NCI-H128 (cell line): ENCODE measurements around the gene UQCC2.

ENCODE experiments used
- DNase-seq: peaks from one replicate; lab custom pipeline; 2025; ENCODE audit not compliant: unreplicated experiment; lab: John Stamatoyannopoulos, UW

Gene UQCC2

DNA sequence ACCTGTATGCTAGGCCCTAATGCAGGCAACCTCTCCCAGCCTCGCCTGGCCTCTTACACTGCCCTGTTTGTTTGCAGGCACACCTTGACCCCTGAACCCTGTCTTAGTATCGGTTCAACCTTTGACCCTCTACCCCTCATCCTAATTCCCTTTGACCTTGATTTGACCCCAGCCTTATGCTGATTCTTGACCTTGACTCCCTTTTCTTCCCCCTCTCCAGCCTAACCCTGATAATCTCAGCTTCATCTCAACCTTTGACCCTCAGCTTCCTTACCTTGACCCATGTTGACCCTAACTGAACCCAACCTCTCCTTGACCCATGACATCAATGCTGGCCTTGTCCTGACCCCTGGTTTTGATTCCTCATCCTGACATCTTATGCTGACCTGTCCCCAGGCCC is 33.8 kb downstream of the UQCC2 start:
- DNase-seq, result no peak

- no peak for DNase-seq
Measured at GRCh38 chr6:33677143-33677660, 34.3 kb downstream of the UQCC2 start.

GRCh38 chr6:33676416-33677142 is 34.9 kb downstream of the UQCC2 start:
- DNase-seq, result no peak

- no peak for DNase-seq
Measured at GRCh38 chr6:33675968-33676367, 35.5 kb downstream of the UQCC2 start.

DNA sequence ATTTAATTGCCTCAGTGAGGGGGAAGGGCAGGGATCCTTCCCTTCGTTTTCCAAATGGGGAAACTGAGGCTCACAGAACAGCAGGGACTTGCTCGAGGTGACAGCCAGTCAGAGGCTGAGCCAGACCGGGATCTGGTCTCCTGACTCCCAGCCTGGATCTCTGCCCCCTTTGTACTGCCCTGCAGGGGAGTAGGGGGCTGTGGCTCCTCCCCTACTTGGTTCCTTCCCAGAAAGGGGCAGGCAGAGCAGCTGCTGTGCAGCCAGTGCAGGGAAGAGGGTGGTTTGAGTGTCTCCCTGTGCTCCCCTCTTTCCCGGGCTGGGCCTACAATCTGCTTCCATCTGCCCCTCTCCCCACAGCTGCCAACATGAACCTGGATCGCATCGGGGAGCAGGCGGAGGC is 37.6 kb downstream of the UQCC2 start:
- no peak for DNase-seq

DNA sequence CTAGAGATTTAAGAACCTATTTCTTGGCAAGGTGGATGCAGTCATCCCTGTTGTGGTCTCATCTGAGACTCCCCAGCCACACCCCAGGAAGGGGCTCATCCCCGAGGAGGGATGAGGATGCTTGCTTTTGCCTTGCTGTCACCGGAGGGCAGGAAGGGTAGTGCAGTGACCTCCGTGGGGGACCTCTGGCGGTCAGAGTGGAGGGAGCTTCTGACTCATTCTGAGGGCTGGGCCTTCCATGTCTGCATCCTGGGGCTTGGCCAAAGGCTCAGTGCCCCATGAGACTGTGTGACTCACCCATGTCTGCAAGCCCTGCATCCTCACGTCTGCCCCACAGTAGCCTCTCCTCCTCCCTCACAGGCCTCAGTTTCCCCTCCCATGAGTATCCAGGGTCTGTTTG is 38.7 kb downstream of the UQCC2 start:
- no peak for DNase-seq

GRCh38 chr6:33671744-33672072 is 39.8 kb downstream of the UQCC2 start:
- DNase-seq, result no peak

GRCh38 chr6:33670971-33671743 is 40.3 kb downstream of the UQCC2 start:
- DNase-seq, result no peak

- DNase-seq, result no peak
Measured at GRCh38 chr6:33670086-33670660, 41.3 kb downstream of the UQCC2 start.

GRCh38 chr6:33668914-33669313 is 42.6 kb downstream of the UQCC2 start:
- no peak for DNase-seq

GRCh38 chr6:33668328-33668727 is 43.2 kb downstream of the UQCC2 start:
- DNase-seq, result no peak

DNA sequence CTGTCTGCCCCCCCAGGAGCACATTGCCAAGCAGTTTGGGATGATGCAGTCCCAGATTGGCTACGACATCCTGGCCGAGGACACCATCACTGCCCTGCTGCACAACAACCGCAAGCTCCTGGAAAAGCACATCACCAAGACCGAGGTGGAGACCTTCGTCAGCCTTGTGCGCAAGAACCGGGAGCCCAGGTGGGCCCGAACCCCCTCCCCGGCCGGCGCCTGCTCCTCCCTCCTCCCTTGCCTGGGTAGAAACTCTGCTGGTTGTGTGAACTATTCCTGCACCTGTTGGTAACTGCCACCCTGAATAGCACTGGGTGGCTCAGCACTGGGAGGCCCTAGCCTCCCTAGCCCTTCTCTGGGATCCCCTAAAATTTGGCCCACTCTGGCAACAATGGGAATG is 43.7 kb downstream of the UQCC2 start:
- no peak for DNase-seq

DNA sequence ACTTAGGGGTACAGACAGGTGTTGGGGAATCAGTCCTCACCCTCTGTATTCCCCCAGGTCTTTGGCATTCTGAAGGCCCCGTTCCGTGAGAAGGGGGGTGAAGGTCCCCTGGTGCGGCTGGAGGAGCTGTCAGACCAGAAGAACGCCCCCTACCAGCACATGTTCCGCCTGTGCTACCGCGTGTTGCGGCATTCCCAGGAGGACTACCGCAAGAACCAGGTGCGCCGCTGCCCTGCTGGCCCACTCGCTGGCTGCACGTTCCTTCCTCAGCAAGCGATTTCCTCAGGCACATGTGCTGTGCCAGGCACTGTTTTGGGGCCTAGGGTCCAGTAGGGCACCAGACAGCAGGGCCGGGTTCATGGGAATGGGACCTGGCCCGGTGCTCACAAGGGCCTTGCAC is 44.4 kb downstream of the UQCC2 start:
- no peak for DNase-seq

DNA sequence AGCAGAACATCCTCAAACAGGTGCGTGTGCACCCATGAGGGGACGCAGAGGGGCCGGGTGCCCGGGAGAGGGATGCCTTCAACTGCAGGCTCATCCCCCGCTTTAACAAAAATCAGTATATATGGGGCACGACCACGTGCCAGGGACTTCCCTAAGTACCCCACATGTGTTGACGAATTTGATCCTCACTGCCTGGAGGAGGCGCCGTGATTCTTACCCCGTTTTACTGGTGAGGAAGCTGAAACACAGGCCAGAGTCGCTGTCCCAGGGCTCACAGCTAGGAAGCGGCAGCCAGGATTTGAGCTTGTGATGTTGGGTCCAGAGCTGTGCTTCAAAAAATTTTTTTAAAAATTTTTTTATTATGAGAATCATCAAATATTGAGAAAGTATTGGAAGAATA is 45.5 kb downstream of the UQCC2 start:
- DNase-seq, result no peak

- no peak for DNase-seq
Measured at GRCh38 chr6:33664506-33665057, 46.9 kb downstream of the UQCC2 start.

GRCh38 chr6:33663727-33664449 is 47.6 kb downstream of the UQCC2 start:
- no peak for DNase-seq

- no peak for DNase-seq
Measured at GRCh38 chr6:33663028-33663427, 48.5 kb downstream of the UQCC2 start.

DNA sequence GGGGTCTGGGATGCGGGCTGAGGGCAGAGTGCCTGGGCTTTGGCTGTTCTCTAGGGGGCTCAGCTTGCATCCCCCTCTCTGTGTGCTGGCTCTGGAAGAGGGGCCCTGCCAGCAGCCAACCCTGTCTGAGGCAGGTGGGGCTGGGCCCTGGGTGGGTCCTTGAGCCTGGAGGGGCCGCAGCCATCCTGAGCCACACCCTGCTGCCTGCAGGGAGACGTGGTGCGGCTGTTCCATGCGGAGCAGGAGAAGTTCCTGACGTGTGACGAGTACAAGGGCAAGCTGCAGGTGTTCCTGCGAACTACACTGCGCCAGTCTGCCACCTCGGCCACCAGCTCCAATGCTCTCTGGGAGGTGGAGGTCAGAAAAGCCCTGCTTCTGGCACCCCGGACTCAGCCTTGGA is 49.2 kb downstream of the UQCC2 start:
- no peak for DNase-seq

- no peak for DNase-seq
Measured at GRCh38 chr6:33661106-33661838, 50.2 kb downstream of the UQCC2 start.

DNA sequence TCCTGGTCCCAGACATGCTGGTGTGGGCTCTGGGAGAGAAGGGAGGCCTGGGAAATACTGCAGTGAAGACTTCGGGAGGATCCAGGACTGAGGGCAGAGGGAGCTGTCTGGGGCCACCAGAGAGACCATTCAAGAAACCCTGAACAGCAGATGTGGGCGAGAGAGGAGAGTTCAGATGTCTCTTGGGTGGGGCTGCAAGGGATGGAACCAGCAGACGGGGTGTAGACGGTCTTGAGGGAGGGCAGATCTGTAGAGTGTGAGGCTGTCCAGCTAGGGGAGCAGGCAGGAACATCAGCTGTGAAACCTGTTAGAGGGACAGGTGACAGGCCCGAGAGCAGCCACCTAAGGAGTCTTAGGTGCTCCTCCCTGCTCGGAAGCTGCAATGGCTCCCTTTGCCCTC is 51.5 kb downstream of the UQCC2 start:
- DNase-seq, result no peak
